ENCODE measurements around the gene PCDHB9. TPM values are rescaled to one million over a fixed set of nuclear protein-coding genes. Genes with fewer than 3 reads are reported as not detected.
"Not testable (repeated sequence)": the region's sequence is repeated elsewhere in the genome, so short reads cannot be mapped to it uniquely, and the experiment has no call there.

PCDHB9 gene
- total and polyA plus RNA-seq, 2 of the 8 experiments (the other 6 are each of a cell fraction or from before 2014, with no cell fraction given) = 0.68 to 1.6 TPM

DNA sequence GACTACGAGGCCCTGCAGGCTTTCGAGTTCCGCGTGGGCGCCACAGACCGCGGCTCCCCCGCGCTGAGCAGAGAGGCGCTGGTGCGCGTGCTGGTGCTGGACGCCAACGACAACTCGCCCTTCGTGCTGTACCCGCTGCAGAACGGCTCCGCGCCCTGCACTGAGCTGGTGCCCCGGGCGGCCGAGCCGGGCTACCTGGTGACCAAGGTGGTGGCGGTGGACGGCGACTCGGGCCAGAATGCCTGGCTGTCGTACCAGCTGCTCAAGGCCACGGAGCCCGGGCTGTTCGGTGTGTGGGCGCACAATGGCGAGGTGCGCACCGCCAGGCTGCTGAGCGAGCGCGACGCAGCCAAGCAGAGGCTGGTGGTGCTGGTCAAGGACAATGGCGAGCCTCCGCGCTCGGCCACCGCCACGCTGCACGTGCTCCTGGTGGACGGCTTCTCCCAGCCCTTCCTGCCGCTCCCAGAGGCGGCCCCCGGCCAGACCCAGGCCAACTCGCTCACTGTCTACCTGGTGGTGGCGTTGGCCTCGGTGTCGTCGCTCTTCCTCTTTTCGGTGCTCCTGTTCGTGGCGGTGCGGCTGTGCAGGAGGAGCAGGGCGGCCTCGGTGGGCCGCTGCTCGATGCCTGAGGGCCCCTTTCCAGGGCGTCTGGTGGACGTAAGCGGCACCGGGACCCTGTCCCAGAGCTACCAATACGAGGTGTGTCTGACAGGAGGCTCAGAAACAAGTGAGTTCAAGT is 2.7 kb upstream of the PCDHB9 start:
- CTCF ChIA-PET (ENCODE audit: partially characterized antibody) = interaction anchor here (1.6 to 3.8 kb wide), 3 partner anchors 13 to 39 kb away, joined by 4 to 39 read pairs (median 35); partner anchors contain the start of genes PCDHB11 and PCDHB14
- H4K8ac ChIP-seq (ENCODE audit: extremely low read depth, insufficient read depth, low read length); H4K20me1 ChIP-seq (replicated peaks in 1 of 2; ENCODE audit: control insufficient read depth in 1 of 2, insufficient read depth in 2 of 2, low read length in 2 of 2); H3K79me1 ChIP-seq (ENCODE audit: low read depth, low read length); H3K4ac ChIP-seq (replicated peaks; ENCODE audit: insufficient read length, low read depth, low read length); H3K4me2 ChIP-seq (ENCODE audit: insufficient read depth in 1 of 2, low read depth in 2 of 2, low read length in 2 of 2); H3K23me2 ChIP-seq (ENCODE audit: low read depth, low read length); H3K23ac ChIP-seq (ENCODE audit: insufficient read length); H2BK5ac ChIP-seq (ENCODE audit: low read depth, low read length); H2BK120ac ChIP-seq (replicated peaks; ENCODE audit: low read depth, low read length); H2BK12ac ChIP-seq (ENCODE audit: low read depth, low read length); H3K79me2 ChIP-seq (ENCODE audit: control insufficient read depth in 1 of 2, insufficient read depth in 2 of 2, low read length in 2 of 2); H3K9ac ChIP-seq (replicated peaks in 1 of 4; ENCODE audit: extremely low read depth in 1 of 4, low read depth in 3 of 4, low read length in 3 of 4); H3K27me3 ChIP-seq (replicated peaks in 1 of 4; ENCODE audit: control insufficient read depth in 3 of 4, extremely low read depth in 1 of 4, insufficient read depth in 3 of 4, low read length in 3 of 4); H2BK20ac ChIP-seq (ENCODE audit: low read length); DNase-seq (ENCODE audit: low read depth in 1 of 2, low spot score in 2 of 2); H3K18ac ChIP-seq (ENCODE audit: extremely low read depth, low read length); H4K91ac ChIP-seq (replicated peaks; ENCODE audit: insufficient read length, low read length); FAIRE-seq; H3K27ac ChIP-seq (ENCODE audit: low read depth, low read length); H2AFZ ChIP-seq (ENCODE audit: low read length); H3K9me3 ChIP-seq (ENCODE audit: insufficient read depth in 2 of 2, low read depth in 1 of 2, low read length in 1 of 2); POLR2A ChIA-PET (ENCODE audit: partially characterized antibody); H3K4me3 ChIP-seq (ENCODE audit: extremely low read depth in 1 of 4, insufficient read depth in 2 of 4, low read depth in 3 of 4, low read length in 4 of 4); H3K56ac ChIP-seq (replicated peaks; ENCODE audit: insufficient read length, low read depth, low read length); H3K4me1 ChIP-seq (replicated peaks in 1 of 4; ENCODE audit: control insufficient read depth in 3 of 4, insufficient read depth in 4 of 4, low read length in 3 of 4); H4K5ac ChIP-seq (ENCODE audit: insufficient read length, low read depth, low read length); H3K14ac ChIP-seq (ENCODE audit: insufficient read length); H3K36me3 ChIP-seq (ENCODE audit: control insufficient read depth in 2 of 4, insufficient read depth in 4 of 4, low read length in 3 of 4); H2AK5ac ChIP-seq (ENCODE audit: low read depth, low read length); H2BK15ac ChIP-seq (ENCODE audit: low read length): not testable (repeated sequence)
- TF ChIP-seq, protein P1, sequence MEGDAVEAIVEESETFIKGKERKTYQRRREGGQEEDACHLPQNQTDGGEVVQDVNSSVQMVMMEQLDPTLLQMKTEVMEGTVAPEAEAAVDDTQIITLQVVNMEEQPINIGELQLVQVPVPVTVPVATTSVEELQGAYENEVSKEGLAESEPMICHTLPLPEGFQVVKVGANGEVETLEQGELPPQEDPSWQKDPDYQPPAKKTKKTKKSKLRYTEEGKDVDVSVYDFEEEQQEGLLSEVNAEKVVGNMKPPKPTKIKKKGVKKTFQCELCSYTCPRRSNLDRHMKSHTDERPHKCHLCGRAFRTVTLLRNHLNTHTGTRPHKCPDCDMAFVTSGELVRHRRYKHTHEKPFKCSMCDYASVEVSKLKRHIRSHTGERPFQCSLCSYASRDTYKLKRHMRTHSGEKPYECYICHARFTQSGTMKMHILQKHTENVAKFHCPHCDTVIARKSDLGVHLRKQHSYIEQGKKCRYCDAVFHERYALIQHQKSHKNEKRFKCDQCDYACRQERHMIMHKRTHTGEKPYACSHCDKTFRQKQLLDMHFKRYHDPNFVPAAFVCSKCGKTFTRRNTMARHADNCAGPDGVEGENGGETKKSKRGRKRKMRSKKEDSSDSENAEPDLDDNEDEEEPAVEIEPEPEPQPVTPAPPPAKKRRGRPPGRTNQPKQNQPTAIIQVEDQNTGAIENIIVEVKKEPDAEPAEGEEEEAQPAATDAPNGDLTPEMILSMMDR (IDR thresholded peaks at IDR 0.05; ENCODE audit: control extremely low read depth in 1 of 3, insufficient read depth in 1 of 3, low read depth in 1 of 3, low read length in 3 of 3) = 0 out of 4 replicates have a peak, but pooled peaks of 1 of the 3 experiments have one; percentile 8
- 92% methylated on average over 27 of the region's 69 CpGs; no CpG with 5 or more reads in 1 of the 2 experiments for WGBS, 2 experiments (ENCODE audit: extremely low coverage in 1 of 2, insufficient coverage in 1 of 2, insufficient read length in 1 of 2, insufficient replicate concordance in 2 of 2, low coverage in 1 of 2, low lambda C conversion rate in 2 of 2, missing lambda C conversion rate in 1 of 2)
